Measurements from ENCODE around the gene FERMT1. TPM values are rescaled to one million over a fixed set of nuclear protein-coding genes. Genes with fewer than 3 reads are reported as not detected.
A peak's percentile ranks its signal among the peaks of the same experiment; 100 is the strongest.

The FERMT1 gene
- total RNA-seq, 4 donors from 2014 or later, result 23.2 to 31.9 (median 29.7) TPM

DNA sequence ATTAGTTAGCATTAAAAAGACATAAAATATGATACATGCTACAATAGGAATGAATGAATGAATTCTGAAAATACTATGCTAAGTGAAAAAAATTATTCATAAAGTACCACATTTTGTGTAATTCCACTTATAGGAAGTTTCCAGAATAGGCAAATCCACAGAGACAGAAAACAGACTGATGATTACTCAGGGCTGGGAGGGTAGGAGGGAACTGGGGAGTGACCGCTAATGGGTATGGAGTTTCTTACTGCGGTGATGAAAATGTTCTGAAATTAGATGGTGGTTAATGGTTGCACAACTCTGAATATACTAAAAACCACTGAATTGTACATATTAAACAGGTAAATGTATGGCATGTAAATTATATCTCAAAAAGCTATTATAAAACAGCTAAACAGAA is 22.6 kb downstream of the FERMT1 start:
- no peaks in the 10 kb centered on the region for H3K9me3 ChIP-seq
- no peak overlapping the region for H3K4me3 ChIP-seq
- WGBS, 2 donors (ENCODE audit: low coverage in 1 of 2), result 71 to 91% methylated on average over 2 of the region's 2 CpGs
- peaks cover 0 to 7% (median 0%) of the 10 kb centered on the region in 4 donors for H3K36me3 ChIP-seq
- no peak for DNase-seq
- in situ Hi-C loops (cut with MboI; ENCODE audit: low pct_ligation_motif_present in 1 of 4, low pct_unique_long_range_greater_than_20kb in 1 of 4, low sequenced_read_pairs in 3 of 4), result no loop called here
- H3K27me3 ChIP-seq, result no peaks in the 10 kb centered on the region
- H3K27ac ChIP-seq, result no peak overlapping the region
- TF ChIP-seq EP300 (IDR thresholded peaks at IDR 0.05; ENCODE audit: low read depth), result no peak
- intact Hi-C loops (cut with DNase I; ENCODE audit: low total_unique reads), result no loop called here
- peaks cover 0 to 35% (median 15%) of the 10 kb centered on the region in 4 donors for H3K4me1 ChIP-seq

DNA sequence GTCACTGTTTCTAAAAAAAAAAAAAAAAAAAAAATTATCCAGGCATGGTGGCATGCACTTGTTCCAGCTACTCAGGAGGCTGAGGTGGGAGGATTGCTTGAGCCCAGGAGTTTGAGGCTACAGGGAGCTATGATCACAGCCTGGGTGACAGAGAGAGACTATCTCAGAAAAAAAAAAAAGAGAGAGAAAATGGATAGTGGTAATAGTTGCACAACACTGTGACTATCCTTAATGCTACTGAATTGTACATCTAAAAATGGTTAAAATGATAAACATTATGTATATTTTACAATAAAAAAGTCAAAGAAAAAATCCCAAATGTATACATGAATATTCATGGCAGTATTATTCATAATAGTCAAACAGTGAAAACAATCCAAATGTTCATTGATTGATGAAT is 23.0 kb downstream of the FERMT1 start:
- no peak overlapping the region for H3K4me3 ChIP-seq
- no peak for TF ChIP-seq EP300 (IDR thresholded peaks at IDR 0.05; ENCODE audit: low read depth)
- TF ChIP-seq, protein P1, sequence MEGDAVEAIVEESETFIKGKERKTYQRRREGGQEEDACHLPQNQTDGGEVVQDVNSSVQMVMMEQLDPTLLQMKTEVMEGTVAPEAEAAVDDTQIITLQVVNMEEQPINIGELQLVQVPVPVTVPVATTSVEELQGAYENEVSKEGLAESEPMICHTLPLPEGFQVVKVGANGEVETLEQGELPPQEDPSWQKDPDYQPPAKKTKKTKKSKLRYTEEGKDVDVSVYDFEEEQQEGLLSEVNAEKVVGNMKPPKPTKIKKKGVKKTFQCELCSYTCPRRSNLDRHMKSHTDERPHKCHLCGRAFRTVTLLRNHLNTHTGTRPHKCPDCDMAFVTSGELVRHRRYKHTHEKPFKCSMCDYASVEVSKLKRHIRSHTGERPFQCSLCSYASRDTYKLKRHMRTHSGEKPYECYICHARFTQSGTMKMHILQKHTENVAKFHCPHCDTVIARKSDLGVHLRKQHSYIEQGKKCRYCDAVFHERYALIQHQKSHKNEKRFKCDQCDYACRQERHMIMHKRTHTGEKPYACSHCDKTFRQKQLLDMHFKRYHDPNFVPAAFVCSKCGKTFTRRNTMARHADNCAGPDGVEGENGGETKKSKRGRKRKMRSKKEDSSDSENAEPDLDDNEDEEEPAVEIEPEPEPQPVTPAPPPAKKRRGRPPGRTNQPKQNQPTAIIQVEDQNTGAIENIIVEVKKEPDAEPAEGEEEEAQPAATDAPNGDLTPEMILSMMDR (IDR thresholded peaks at IDR 0.05), result no peak
- H3K9me3 ChIP-seq, result no peaks in the 10 kb centered on the region
- peaks cover 0 to 39% (median 17%) of the 10 kb centered on the region in 4 donors for H3K4me1 ChIP-seq
- no peak overlapping the region for H3K27ac ChIP-seq
- peaks cover 0 to 3% (median 0%) of the 10 kb centered on the region in 4 donors for H3K36me3 ChIP-seq
- no peaks in the 10 kb centered on the region for H3K27me3 ChIP-seq
- in situ Hi-C loops (cut with MboI; ENCODE audit: low pct_ligation_motif_present in 1 of 4, low pct_unique_long_range_greater_than_20kb in 1 of 4, low sequenced_read_pairs in 3 of 4), result no loop called here
- intact Hi-C loops (cut with DNase I; ENCODE audit: low total_unique reads), result no loop called here
- DNase-seq, result no peak

DNA sequence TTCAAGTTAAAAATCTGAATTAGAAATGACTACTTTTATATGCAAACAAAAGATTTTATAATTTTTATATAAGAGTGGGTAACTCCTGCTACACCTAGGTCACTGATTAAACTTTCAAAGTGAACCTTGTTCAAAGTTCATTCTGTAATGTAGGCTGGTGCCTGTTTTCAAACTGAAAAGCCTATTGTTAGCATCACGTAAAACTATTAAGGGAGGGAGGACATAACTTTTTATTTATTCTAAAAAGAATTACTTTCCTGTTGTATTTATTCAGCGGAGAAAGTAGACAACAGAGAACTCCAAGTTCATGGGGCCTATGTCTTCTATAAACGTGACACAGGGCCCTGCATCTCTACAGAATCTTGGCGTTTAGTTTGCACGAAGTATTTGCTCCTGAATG is 27.4 kb downstream of the FERMT1 start:
- TF ChIP-seq POLR2AphosphoS5 (IDR thresholded peaks at IDR 0.05), result peak in 1 of 3 donors; percentile 2
- TF ChIP-seq, protein P1 (IDR thresholded peaks at IDR 0.05), result no peak
- Histone ChIP-seq H3K4me3 (no peak overlapping the region), H3K9me3 (no peaks in the 10 kb centered on the region), H3K4me1 (peaks cover 0 to 35% (median 18%) of the 10 kb centered on the region in 4 donors), H3K27ac (peak overlapping the region; percentile 76 to 84 (median 82)), H3K27me3 (no peaks in the 10 kb centered on the region), H3K36me3 (no peaks in the 10 kb centered on the region)
- in situ Hi-C loops (cut with MboI; ENCODE audit: low pct_ligation_motif_present in 1 of 4, low pct_unique_long_range_greater_than_20kb in 1 of 4, low sequenced_read_pairs in 3 of 4) (no loop called here), intact Hi-C loops (cut with DNase I; ENCODE audit: low total_unique reads) (no loop called here)
- WGBS, 2 donors (ENCODE audit: low coverage in 1 of 2), result 43 to 65% methylated on average over 5 of the region's 5 CpGs
- no peak for DNase-seq

DNA sequence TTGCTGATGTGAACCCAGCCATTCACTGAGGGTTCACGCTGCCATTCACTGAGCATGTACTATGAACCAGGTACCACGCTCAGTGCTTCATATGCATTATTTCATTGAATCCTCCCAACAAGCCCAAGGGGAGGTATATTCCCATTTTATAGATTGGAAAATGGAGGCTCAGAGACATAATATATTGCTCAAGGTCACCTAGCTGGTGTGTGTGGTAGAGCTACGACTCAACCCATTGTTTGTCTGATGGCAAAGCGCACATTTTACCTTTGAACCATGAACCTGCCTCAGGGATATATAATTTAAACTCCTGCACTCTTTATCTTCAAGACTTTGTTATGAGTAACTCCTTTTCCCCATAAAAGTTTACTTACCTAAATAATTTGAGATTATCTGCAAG is 28.3 kb downstream of the FERMT1 start:
- no peaks in the 10 kb centered on the region for H3K36me3 ChIP-seq
- 57 to 70% methylated on average over 2 to 4 of the region's 4 CpGs for WGBS, 2 donors (ENCODE audit: low coverage in 1 of 2)
- no peaks in the 10 kb centered on the region for H3K27me3 ChIP-seq
- in situ Hi-C loops (cut with MboI; ENCODE audit: low pct_ligation_motif_present in 1 of 4, low pct_unique_long_range_greater_than_20kb in 1 of 4, low sequenced_read_pairs in 3 of 4) (no loop called here), intact Hi-C loops (cut with DNase I; ENCODE audit: low total_unique reads) (no loop called here)
- DNase-seq, result no peak
- H3K4me3 ChIP-seq, result no peak overlapping the region
- peaks cover 0 to 35% (median 18%) of the 10 kb centered on the region in 4 donors for H3K4me1 ChIP-seq
- no peaks in the 10 kb centered on the region for H3K9me3 ChIP-seq
- peak overlapping the region; percentile 76 to 84 (median 82) for H3K27ac ChIP-seq
- TF ChIP-seq POLR2AphosphoS5 (IDR thresholded peaks at IDR 0.05), result no peak
- TF ChIP-seq, protein P1 (IDR thresholded peaks at IDR 0.05), result no peak
- no peak for TF ChIP-seq POLR2A (IDR thresholded peaks at IDR 0.05)
- TF ChIP-seq EP300 (IDR thresholded peaks at IDR 0.05; ENCODE audit: low read depth), result no peak

DNA sequence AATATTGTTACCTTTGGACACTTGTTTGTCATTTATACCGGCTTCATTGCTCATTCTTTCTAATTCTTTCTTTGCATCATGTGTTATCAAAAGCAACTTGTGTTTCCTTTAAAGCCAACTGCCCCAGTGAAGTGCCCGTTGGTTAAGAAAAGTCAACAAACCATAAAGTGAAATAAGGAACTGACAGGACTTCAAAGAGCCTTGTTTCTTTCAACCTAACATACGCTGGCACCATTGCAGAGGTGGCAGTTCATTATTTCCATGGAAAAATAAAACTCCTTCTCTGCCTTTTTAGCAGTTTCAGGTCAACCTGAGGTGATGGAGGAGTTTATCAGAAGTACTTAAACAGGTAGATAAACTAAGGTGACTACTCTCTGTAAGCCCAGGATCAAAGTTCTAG is 28.8 kb downstream of the FERMT1 start:
- peak overlapping the region; percentile 76 to 84 (median 82) for H3K27ac ChIP-seq
- H3K27me3 ChIP-seq, result no peaks in the 10 kb centered on the region
- in situ Hi-C loops (cut with MboI; ENCODE audit: low pct_ligation_motif_present in 1 of 4, low pct_unique_long_range_greater_than_20kb in 1 of 4, low sequenced_read_pairs in 3 of 4), result no loop called here
- H3K9me3 ChIP-seq, result no peaks in the 10 kb centered on the region
- peak; percentile 35 for DNase-seq
- TF ChIP-seq EP300 (IDR thresholded peaks at IDR 0.05; ENCODE audit: low read depth), result peak; percentile 50
- TF ChIP-seq POLR2A (IDR thresholded peaks at IDR 0.05), result no peak
- peak in 2 of 3 donors; percentile 22 to 81 for TF ChIP-seq POLR2AphosphoS5 (IDR thresholded peaks at IDR 0.05)
- TF ChIP-seq, protein P1 (IDR thresholded peaks at IDR 0.05), result no peak
- H3K4me3 ChIP-seq, result no peak overlapping the region
- intact Hi-C loops (cut with DNase I; ENCODE audit: low total_unique reads), result no loop called here
- peaks cover 0 to 35% (median 18%) of the 10 kb centered on the region in 4 donors for H3K4me1 ChIP-seq
- WGBS, 2 donors (ENCODE audit: low coverage in 1 of 2), result 13 to 21% methylated on average over 3 of the region's 3 CpGs
- peaks cover 0 to 2% (median 0%) of the 10 kb centered on the region in 4 donors for H3K36me3 ChIP-seq

All from transverse colon (tissue), 4 donors.